Epithelial cell of proximal tubule (primary cell): ENCODE measurements around the gene PRKAA2. TPM values are rescaled to one million over a fixed set of nuclear protein-coding genes. Genes with fewer than 3 reads are reported as not detected.

Source experiments
- DNase-seq: peaks from one replicate; pipeline ENCODE4 v3.0.0-alpha.2; 2011; ENCODE audit warnings: low read depth
- H3K4me3 ChIP-seq: 2 replicates; pipeline ENCODE4 v1.5.1; 2011; ENCODE audit warnings: low read depth, mild to moderate bottlenecking, low read length
- total RNA-seq: library from RNA; depleted of rRNA; stranded (reverse); fragments of >200 nt; gene quantifications from 2 replicates; pipeline ENCODE4 v1.2.3, GENCODE V29; 2015
- TF ChIP-seq, protein P1 (sequence below): conservative IDR thresholded peaks from 2 replicates; pipeline ENCODE4 v1.5.1; 2012; ENCODE audit warnings: low read depth, mild to moderate bottlenecking, low read length

PRKAA2 gene
- total RNA-seq, 1 donor from 2014 or later, result 8.4 TPM

DNA sequence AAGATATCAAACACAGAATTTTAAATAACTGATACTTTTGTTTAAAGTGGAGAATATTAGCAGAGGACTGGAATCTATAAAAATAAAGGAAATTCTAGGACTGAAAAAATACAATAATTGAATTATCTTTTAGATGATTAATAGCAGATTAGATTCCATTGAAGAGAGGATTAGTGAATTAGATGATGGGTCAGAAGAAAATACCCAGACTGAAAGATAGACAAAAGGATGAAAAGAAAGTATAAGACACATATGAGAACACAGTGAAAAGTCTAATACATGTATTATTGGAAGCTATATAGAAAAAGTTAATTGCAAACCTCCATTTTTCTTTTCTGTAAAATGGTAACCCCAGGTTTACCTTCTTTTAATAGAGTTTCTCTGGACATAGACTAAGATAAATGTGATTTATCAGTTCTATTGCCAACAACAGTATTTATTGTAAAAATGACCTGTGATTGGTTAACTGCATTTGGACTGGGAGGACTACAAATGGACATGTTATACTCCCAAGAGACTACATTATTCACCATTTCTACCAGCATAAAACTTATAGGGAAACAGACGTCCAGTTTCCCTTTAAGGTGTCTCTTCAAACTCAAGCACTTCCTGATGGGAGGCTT is 11.0 kb downstream of the PRKAA2 start:
- no peak overlapping the region for H3K4me3 ChIP-seq
- DNase-seq, result no peak
- TF ChIP-seq, protein P1, sequence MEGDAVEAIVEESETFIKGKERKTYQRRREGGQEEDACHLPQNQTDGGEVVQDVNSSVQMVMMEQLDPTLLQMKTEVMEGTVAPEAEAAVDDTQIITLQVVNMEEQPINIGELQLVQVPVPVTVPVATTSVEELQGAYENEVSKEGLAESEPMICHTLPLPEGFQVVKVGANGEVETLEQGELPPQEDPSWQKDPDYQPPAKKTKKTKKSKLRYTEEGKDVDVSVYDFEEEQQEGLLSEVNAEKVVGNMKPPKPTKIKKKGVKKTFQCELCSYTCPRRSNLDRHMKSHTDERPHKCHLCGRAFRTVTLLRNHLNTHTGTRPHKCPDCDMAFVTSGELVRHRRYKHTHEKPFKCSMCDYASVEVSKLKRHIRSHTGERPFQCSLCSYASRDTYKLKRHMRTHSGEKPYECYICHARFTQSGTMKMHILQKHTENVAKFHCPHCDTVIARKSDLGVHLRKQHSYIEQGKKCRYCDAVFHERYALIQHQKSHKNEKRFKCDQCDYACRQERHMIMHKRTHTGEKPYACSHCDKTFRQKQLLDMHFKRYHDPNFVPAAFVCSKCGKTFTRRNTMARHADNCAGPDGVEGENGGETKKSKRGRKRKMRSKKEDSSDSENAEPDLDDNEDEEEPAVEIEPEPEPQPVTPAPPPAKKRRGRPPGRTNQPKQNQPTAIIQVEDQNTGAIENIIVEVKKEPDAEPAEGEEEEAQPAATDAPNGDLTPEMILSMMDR, result no peak

DNA sequence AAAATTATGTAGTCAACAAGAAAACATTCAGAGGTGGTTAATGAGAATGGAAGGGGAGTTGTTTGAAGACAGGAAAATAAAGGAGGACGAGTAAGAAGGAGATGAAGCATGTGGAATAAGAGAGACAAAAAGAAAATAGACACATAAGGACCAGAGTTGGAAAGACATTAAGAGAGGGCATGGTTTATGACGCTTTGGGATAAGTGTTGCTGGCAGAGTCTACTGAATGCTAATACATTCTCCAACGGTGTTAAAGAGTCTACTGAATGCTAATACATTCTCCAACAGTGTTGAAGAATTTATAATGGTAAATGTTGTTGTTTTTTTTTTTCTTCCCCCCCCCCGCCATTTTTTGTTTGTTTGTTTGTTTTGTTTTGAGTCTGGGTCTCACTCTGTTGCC is 13.1 kb downstream of the PRKAA2 start:
- DNase-seq, result no peak
- TF ChIP-seq, protein P1, result no peak
- no peak overlapping the region for H3K4me3 ChIP-seq

DNA sequence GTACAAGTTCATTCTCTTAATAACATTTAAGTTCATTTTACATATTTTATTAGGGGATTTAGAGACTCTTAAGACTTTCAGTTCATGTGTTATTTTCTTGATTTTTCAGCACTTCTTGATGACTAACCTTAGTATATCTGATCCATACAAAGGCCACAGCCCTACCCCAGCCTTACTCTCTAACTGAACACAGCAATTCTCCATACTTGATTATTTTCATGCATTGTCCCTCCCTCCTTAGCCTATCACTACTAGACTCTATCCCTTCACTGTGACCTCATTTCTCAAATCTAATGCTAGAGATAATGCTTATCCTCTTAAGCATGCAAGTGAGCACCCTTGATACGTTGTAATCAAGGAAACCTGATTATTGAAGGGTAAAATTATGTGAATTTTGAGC is 15.2 kb downstream of the PRKAA2 start:
- TF ChIP-seq, protein P1, result no peak
- no peak overlapping the region for H3K4me3 ChIP-seq
- DNase-seq, result no peak

DNA sequence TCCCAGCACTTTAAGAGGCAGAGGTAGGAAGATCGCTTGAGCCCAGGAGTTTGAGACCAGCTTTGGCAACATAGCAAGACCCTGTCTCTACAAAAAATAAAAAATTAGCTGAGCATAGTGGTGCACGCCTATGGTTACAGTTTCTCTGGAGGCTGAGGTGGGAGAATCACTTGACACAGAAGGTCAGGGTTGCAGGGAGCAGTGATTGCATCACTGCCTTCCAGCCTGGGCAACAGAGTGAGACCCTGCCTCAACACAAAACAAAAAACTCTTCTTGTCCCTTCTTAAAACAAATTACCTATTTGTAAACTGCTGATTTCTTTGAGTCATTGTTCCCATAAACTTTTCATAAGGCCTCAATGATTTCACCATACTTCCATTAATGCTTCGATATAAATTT is 18.7 kb downstream of the PRKAA2 start:
- DNase-seq, result no peak
- TF ChIP-seq, protein P1, result no peak
- H3K4me3 ChIP-seq, result no peak overlapping the region

DNA sequence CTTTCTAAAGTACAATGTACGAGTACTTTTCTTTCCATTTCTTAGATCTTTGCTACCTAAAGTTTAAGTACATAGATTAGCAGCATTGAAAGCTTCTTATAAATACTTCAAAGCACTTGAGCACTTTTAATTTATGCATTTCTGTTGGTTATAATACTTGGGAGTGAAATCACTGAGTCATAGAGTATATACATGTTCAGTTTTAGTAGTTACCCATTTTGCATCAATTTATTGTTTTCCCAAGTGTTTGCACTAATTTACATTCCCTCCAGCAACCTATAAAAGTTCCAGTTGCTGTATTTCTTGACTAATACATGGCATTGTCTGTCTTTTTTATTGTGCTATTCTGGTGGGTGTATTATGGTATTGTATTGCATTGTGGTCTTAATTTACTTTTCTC is 20.3 kb downstream of the PRKAA2 start:
- TF ChIP-seq, protein P1, result no peak
- DNase-seq, result no peak
- H3K4me3 ChIP-seq, result no peak overlapping the region

DNA sequence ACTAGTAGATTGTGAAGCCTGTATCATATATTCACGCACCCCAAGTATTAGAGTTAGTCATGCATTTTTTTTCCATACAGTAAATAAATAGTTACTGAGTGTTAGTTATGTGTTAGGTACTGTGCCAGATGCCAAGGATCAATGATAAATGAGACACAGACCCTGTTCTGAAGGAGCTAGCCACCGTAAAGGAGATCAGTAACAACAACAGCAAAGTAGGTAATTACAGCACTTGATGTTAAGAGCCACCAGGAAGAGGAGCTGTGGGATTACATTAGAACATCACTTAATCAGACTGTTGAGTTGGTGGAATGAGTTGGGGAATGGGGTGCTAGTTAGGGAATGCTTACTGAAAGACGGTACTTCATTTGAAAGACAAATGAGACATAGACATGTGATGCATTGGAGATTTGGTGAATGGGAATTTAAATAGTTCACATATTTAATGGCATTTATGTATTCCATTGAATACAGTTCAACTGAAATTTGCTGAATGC is 21.0 kb downstream of the PRKAA2 start:
- TF ChIP-seq, protein P1, result no peak
- H3K4me3 ChIP-seq, result no peak overlapping the region
- no peak for DNase-seq

DNA sequence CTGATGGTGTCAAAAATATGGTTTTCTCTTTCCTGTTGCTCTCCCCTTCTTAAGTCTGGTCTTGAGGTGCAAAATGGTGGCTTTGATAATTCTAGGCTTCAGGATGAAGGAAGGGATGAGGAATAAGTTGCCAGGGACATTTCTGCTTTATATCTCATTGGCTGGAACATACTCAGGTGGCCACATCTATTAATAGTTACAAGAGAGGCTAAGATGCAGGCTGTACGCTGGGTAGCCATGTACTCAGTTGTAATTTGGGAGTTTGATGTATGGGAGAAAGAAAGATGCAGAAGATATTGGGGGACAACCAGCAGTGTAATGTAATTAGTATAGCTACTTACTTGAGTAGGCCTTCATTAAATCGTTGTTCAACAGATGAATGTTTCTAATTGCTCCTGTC is 25.2 kb downstream of the PRKAA2 start:
- no peak overlapping the region for H3K4me3 ChIP-seq
- TF ChIP-seq, protein P1, result no peak
- DNase-seq, result no peak
